Stimulated activated naive B cell treated with anti-CD40 and anti-IgM and Interleukin-4, amounts not matched to agents 10 μg/mL and 1 μg/mL and 100 μg/mL, for 72 hours (primary cell): ENCODE results near the gene SLC2A14.
"Not testable (repeated sequence)": the region's sequence is repeated elsewhere in the genome, so short reads cannot be mapped to it uniquely, and the experiment has no call there.

Experiments
- ATAC-seq, 2 donors: fragments of 150-1000 bp; cut with Tn5 transposase; replicated peaks; 2 replicates each; pipeline ENCODE4 v1.10.0; 2021; ENCODE audit warnings: moderate library complexity in 1 of 2
- DNase-seq: peaks from one replicate; pipeline ENCODE4 v3.0.0; 2021
- H3K27ac Mint-ChIP-seq: one replicate; pipeline ENCODE4 v1.8.0; 2022; ENCODE audit warnings: mild to moderate bottlenecking, mixed read lengths
- H3K27me3 Mint-ChIP-seq, 2 donors: one replicate each; pipeline ENCODE4 v1.8.0; 2022; ENCODE audit warnings: mixed read lengths in 2 of 2
- H3K36me3 Mint-ChIP-seq, 2 donors: one replicate each; pipeline ENCODE4 v1.8.0; 2022; ENCODE audit warnings: mixed read lengths in 2 of 2, mild to moderate bottlenecking in 1 of 2
- H3K4me1 Mint-ChIP-seq, 2 donors: one replicate each; pipeline ENCODE4 v1.8.0; 2022; ENCODE audit warnings: mixed read lengths in 2 of 2, mild to moderate bottlenecking in 1 of 2
- H3K4me3 Mint-ChIP-seq, 2 donors: one replicate each; pipeline ENCODE4 v1.8.0; 2022; ENCODE audit warnings: mild to moderate bottlenecking in 2 of 2, mixed read lengths in 2 of 2, moderate library complexity in 1 of 2
- H3K9me3 Mint-ChIP-seq, 2 donors: one replicate each; pipeline ENCODE4 v1.8.0; 2022; ENCODE audit warnings: mixed read lengths in 2 of 2, mild to moderate bottlenecking in 1 of 2

Gene SLC2A14

DNA sequence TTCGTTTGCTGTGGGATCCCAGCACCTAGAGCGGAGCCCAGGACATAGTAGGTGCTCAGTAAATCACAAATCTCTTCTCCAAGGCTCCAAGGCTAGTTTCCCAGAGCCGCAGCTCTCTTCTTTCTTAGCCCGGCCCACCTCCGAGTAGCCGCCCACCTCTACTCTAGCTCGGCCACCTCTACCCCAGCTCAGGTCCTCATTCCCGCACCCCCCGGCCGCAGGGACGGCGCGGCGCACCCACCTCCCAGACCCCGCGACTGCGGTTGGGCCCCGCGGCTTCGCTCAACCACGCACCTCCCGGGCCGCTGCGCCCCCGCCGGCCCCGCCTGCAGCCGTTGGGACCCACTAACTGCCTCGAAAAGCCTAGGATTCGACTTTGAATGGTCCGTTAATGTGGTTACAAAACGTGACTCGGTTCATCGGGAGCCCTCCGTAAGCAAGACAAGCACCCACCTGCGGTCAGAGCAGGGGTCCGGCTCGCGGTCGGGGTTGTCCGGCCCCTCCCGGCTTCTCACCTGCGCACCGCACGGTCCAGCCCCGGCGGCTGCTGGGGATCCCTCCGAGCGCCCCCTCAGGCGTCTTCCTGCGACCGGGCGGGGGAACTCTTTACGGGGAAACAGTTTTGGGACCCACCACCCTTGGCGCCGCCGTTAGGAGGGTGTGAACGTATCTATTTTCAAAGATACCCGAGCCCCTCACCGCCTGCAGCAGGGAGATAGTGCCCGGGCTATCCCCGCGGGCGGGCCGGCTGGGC is at the start of gene SLC2A14:
Gene SLC2A14, minus strand, starts transcription at position 350 of the 754 bp plus-strand sequence. CDS start 3,035 bp downstream, outside the sequence.
- DNase-seq = no peak
- no peaks in the 10 kb centered on the region for H3K36me3 Mint-ChIP-seq
- no peak within 1 kb of the TSS for H3K27ac Mint-ChIP-seq
- peak within 1 kb of the TSS; percentile 25 to 36 for H3K4me3 Mint-ChIP-seq
- H3K9me3 Mint-ChIP-seq = no peaks in the 10 kb centered on the region
- H3K27me3 Mint-ChIP-seq = peaks cover 31 to 33% of the 10 kb centered on the region in 2 donors
- ATAC-seq = no peak
- H3K4me1 Mint-ChIP-seq = peaks cover 6 to 11% of the 10 kb centered on the region in 2 donors

DNA sequence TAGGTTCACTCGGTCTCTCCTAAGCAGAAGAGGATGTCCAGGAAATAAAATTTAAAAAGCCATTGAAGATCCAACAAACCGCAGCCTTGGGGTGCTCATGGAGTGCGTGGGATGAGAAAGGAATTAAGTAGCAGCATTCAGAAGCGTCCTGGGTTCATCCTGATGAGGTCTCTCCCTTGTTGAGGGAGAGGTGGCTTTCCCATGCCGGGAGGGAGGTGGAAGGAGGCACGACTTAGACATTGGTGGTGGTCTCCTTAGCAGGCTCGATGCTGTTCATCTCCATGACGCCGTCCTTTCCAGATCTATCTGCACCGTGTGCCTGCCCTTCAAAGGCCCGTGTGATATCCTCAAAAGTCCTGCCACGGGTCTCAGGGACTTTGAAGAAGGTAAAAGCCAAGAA is 48.5 kb upstream of the SLC2A14 start:
- not testable (repeated sequence) for H3K27me3 Mint-ChIP-seq, DNase-seq, ATAC-seq, H3K4me3 Mint-ChIP-seq, H3K9me3 Mint-ChIP-seq
- Mint-ChIP-seq H3K36me3 (peaks cover 51 to 69% of the 10 kb centered on the region in 2 donors), H3K4me1 (peaks cover 9 to 26% of the 10 kb centered on the region in 2 donors), H3K27ac (peak overlapping the region; percentile 33)

DNA sequence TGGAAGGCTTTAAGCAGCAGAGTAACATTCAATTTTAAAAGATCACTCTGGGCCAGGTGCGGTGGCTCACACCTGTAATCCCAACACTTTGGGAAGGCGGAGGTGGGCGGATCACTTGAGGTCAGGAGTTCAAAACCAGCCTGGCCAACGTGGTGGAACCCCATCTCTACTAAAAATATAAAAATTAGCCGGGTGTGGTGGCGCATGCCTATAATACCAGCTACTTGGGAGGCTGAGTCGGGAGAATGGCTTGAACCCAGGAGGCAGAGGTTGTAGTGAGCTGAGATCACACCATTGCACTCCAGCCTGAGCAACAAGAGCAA is 45.5 kb upstream of the SLC2A14 start:
- H3K27ac Mint-ChIP-seq, DNase-seq, H3K27me3 Mint-ChIP-seq, H3K9me3 Mint-ChIP-seq, ATAC-seq, H3K4me3 Mint-ChIP-seq: not testable (repeated sequence)
- Mint-ChIP-seq H3K4me1 (peaks cover 9 to 30% of the 10 kb centered on the region in 2 donors), H3K36me3 (peaks cover 34 to 52% of the 10 kb centered on the region in 2 donors)

DNA sequence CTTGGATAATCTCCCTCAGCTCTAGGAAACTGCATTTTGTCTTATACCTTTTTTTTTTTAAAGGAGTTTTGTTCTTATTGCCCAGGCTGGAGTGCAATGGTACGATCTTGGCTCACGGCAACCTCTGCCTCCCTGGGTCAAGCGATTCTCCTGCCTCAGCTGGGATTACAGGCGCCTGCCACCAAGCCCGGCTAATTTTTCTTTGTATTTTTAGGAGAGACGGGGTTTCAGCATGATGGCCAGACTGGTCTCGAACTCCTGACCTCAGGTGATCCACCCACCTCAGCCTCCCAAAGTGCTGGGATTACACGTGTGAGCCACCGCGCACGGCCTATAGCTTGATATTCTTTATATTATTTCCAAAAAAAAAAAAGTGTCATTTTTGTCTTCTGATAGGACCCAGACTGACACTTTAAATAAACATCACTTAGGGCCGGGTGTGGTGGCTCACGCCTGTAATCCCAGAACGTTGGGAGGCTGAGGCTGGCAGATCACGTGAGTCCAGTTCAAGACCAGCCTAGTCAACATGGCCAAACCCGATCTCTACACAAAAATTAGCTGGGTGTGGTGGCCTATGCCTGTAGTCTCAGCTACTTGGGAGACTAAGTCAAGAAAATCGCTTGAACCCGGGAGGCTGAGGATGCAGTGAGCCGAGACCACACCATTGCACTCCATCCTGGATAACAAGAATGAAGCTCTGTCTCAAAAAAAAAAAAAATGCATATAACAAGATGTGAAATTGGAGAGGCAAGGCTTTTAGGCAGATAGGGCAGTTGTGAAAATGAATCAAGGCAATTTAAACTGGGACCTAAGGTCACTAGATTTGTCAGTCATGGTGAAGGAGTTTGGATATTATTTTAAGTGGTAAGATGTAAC is 44.9 kb upstream of the SLC2A14 start:
- Mint-ChIP-seq H3K9me3 (no peaks in the 10 kb centered on the region), H3K27me3 (no peaks in the 10 kb centered on the region), H3K4me1 (peaks cover 9 to 30% of the 10 kb centered on the region in 2 donors), H3K27ac (no peak overlapping the region), H3K4me3 (no peak overlapping the region), H3K36me3 (peaks cover 31 to 50% of the 10 kb centered on the region in 2 donors)
- DNase-seq (no peak), ATAC-seq (no peak)

DNA sequence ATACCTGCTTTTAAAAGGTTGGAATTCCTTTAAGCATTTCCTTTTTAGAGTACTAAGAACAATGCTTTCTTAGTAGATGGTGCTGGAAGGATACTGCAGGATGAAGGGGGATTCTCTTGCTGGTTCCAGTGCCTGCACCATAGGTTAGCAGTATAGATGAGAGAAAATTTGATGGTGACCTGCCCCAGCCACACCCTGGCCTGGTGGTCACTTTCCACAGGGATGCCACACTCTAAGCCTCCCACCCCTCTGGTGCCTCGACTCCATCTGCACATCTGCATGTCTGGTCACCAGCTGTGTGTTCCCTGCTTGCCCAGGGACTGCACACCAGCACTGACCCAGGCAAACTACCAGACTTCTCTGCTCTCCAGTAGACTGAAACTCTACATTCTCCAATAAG is 44.2 kb upstream of the SLC2A14 start:
- Mint-ChIP-seq H3K27ac (no peak overlapping the region), H3K27me3 (no peaks in the 10 kb centered on the region), H3K4me3 (no peak overlapping the region), H3K9me3 (no peaks in the 10 kb centered on the region), H3K4me1 (peaks cover 8 to 30% of the 10 kb centered on the region in 2 donors), H3K36me3 (peaks cover 28 to 46% of the 10 kb centered on the region in 2 donors)
- DNase-seq (no peak), ATAC-seq (no peak)

DNA sequence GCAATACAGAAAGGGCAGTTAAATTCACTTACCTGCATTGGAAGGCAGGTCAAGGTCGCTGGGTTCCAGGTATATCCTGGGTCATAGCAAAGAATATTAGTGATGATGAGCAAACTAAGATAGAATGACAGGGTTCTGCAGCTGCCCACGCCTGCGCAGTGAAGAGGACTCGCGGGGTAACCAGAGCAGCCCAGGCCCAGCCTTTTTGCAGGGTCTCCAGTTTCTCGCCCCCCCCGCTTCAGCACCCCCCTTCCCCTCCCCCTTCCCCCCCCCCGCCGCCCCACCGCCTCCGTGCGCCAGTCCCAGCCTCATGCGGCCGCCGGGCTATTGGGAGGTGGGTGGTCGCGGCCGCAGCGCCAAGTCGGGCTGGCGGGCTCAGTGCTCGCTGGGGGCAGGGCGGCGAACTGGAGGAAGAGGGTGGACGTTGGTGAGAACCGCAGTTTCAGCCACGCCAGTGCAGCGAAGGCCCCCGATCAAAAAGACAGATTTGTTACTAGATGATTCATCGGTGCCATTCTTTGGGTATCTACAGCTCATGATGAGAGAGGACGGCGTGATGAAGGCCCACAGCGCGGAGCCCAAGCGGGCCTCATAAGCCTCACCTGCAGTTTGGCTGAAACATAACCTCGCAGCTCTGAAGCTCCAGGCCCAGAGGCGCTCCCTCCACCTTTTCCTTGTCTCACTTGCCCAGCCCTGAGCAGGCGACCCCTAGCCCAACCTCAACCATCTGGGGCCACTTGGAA is 43.1 kb upstream of the SLC2A14 start:
- no peak for DNase-seq
- Mint-ChIP-seq H3K4me1 (peaks cover 2 to 21% of the 10 kb centered on the region in 2 donors), H3K36me3 (peaks cover 20 to 37% of the 10 kb centered on the region in 2 donors), H3K27me3 (no peaks in the 10 kb centered on the region), H3K4me3 (no peak overlapping the region), H3K9me3 (no peaks in the 10 kb centered on the region), H3K27ac (no peak overlapping the region)
- no peak for ATAC-seq

DNA sequence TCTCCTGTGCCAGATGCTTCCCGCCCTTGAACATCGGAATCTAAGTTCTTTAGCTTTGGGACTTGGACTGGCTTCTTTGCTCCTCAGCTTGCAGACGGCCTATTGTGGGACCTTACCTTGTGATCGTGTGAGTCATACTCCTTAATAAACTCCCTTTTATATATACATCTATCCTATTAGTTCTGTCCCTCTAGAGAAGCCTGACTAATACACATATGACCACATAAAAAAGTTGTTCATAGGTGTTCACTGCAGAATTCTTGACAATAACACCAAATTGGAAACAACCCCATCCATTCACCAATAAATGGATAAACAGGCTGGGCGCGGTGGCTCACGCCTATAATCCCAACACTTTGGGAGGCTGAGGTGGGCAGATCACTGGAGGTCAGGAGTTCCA is 37.4 kb upstream of the SLC2A14 start:
- not testable (repeated sequence) for H3K27ac Mint-ChIP-seq, H3K4me1 Mint-ChIP-seq, H3K36me3 Mint-ChIP-seq, H3K27me3 Mint-ChIP-seq, ATAC-seq, H3K9me3 Mint-ChIP-seq, H3K4me3 Mint-ChIP-seq, DNase-seq

DNA sequence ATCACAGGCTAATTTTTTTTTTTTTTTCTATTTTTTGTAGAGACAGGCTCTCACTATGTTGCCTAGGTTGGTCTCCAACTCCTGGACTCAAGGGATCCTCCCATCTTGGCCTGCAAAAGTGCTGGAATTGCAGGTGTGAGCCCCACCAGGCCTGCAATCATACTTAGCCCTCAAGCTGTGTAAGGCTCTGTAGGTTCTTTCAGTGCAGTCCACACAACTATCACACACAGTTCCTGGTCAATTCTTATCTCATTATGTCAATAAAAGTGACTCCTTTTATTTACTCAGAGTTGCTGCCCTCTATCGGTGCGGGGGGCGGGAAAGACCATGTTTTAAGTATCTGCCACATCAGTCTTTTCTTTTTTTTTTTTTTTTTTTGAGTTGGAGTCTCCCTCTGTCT is 34.3 kb upstream of the SLC2A14 start:
- Mint-ChIP-seq H3K27ac (no peak overlapping the region), H3K36me3 (no peaks in the 10 kb centered on the region), H3K27me3 (no peaks in the 10 kb centered on the region), H3K4me3 (no peak overlapping the region), H3K9me3 (no peaks in the 10 kb centered on the region), H3K4me1 (no peaks in the 10 kb centered on the region)
- ATAC-seq (no peak), DNase-seq (no peak)

DNA sequence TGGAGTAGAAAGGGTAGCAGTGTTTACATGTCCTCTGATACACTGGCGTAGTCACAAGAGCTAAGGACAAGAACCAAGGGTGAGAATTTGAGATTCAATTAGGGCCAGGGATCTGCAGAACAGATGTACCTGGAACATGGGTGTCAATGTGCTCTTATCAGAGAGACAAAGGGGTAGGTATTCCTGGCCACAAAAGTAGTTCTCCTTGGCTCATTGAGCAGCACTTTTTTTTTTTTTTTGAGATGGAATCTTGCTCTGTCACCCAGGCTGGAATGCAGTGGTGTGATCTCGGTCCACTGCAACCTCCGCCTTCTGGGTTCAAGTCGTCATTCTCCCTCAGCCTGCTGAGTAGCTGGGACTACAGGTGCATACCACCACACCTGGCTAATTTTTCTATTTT is 33.6 kb upstream of the SLC2A14 start:
- ATAC-seq, H3K27ac Mint-ChIP-seq, H3K27me3 Mint-ChIP-seq, H3K4me1 Mint-ChIP-seq, DNase-seq, H3K9me3 Mint-ChIP-seq, H3K4me3 Mint-ChIP-seq, H3K36me3 Mint-ChIP-seq: not testable (repeated sequence)

DNA sequence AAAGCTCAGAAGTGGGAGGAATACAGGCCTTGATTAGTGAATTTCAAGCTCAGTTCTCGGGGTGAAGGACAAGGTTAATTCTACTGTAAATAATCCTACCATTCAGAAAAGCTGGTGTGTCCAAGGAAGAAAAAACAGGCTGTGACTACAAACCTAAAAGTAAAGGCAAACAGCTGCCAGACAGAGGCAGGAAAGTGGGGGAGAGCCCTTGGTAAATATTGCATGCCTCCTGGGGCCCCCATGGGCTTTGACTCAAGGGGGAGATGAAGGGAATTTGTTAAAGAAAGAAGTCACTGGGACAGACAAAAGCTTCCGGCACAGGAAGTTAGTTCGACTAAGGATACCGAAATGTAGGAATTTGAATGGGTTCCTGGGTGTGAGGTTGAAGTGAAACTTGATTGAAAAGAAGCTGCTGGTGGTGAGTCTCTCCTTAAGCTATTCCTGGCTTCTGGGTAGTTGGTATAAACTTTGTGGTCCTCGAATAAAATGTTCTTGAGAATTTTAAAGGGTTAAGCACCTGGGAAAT is 32.9 kb upstream of the SLC2A14 start:
- H3K27ac Mint-ChIP-seq, H3K4me1 Mint-ChIP-seq, ATAC-seq: not testable (repeated sequence)

DNA sequence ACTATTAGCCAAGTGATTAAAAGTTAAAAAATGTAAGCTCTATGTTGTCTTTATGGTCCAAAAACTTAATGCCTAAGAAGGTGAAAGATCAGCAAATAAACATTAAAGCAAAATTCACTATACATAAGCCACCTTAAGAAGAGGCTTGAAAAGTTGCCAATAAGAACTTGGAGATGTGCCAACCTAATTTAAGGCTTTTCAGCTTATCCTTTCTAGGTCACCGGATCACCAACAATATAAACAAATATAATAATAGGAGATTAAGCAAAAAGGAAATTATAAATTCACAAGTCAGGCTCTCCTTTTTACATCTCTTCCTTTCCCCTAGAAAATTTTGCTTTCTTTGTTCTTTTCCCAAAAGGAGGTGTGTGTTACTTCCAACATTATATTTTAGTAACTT is 32.4 kb upstream of the SLC2A14 start:
- H3K4me1 Mint-ChIP-seq = no peaks in the 10 kb centered on the region
- no peak for DNase-seq
- H3K36me3 Mint-ChIP-seq = no peaks in the 10 kb centered on the region
- no peak overlapping the region for H3K27ac Mint-ChIP-seq
- ATAC-seq = no peak
- no peak overlapping the region for H3K4me3 Mint-ChIP-seq
- no peaks in the 10 kb centered on the region for H3K27me3 Mint-ChIP-seq
- no peaks in the 10 kb centered on the region for H3K9me3 Mint-ChIP-seq

More for the DNA sequence above, 32.9 kb upstream of the SLC2A14 start:
- not testable (repeated sequence) for H3K9me3 Mint-ChIP-seq, H3K27me3 Mint-ChIP-seq, H3K4me3 Mint-ChIP-seq, H3K36me3 Mint-ChIP-seq, DNase-seq

DNA sequence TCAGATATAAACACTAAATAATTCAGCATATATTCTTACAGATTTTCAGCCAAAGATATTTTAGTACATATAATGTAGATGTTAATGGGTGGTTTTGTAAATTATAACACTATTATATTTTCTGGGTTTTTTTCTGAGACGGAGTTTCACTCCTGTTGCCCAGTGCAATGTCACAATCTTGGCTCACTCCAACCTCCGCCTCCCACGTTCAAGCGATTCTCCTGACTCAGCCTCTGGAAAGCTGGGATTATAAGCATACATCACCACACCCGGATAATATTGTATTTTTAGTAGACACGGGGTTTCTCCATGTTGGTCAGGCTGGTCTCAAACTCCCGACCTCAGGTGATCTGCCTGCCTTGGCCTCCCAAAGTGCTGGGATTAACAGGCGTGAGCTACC is 29.7 kb upstream of the SLC2A14 start:
- not testable (repeated sequence) for H3K36me3 Mint-ChIP-seq, ATAC-seq, H3K9me3 Mint-ChIP-seq, H3K27ac Mint-ChIP-seq, H3K27me3 Mint-ChIP-seq, H3K4me3 Mint-ChIP-seq, H3K4me1 Mint-ChIP-seq, DNase-seq

DNA sequence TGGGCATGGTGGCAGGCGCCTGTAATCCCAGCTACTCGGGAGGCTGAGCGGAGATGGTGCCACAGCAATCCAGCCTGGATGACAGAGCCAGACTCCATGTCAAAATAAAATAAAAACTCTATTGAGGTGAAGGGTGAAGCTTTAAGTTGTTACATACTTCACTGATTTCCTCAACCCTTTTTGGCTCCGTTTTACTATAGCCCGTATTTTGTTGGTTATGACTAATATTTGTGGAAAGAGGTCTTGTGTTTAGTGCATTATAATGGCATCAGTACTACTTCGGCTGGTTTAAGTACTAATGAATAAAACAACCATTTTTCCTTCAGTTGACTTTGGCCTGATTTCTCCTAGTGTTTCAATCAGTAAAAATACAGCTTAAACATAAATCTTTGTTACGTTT is 27.0 kb upstream of the SLC2A14 start:
- Mint-ChIP-seq H3K4me3 (no peak overlapping the region), H3K27me3 (no peaks in the 10 kb centered on the region), H3K4me1 (no peaks in the 10 kb centered on the region), H3K9me3 (no peaks in the 10 kb centered on the region), H3K27ac (no peak overlapping the region), H3K36me3 (no peaks in the 10 kb centered on the region)
- DNase-seq = no peak
- ATAC-seq = no peak

DNA sequence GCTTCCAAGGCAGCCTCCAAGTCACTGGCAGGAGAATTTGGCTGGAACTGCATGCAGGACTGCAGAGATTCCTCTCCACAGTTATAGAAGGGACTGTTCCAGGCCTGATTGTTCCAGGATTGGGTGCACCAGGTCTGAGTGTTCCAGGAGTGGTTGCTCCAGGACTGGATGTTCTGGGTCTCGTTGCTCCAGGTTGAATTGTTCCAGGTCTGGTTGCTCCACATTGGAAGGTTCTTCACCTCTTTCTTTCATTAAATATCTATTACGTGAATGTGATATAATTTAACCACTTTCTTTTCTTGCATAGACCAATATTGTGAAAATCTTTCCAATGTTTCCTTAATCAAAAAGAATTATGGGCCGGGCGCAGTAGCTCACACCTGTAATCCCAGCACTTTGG is 24.0 kb upstream of the SLC2A14 start:
- H3K27ac Mint-ChIP-seq, H3K4me3 Mint-ChIP-seq, DNase-seq, H3K9me3 Mint-ChIP-seq, H3K4me1 Mint-ChIP-seq, ATAC-seq, H3K36me3 Mint-ChIP-seq, H3K27me3 Mint-ChIP-seq: not testable (repeated sequence)
